ENCODE data around the gene AK8.

Gene AK8

DNA sequence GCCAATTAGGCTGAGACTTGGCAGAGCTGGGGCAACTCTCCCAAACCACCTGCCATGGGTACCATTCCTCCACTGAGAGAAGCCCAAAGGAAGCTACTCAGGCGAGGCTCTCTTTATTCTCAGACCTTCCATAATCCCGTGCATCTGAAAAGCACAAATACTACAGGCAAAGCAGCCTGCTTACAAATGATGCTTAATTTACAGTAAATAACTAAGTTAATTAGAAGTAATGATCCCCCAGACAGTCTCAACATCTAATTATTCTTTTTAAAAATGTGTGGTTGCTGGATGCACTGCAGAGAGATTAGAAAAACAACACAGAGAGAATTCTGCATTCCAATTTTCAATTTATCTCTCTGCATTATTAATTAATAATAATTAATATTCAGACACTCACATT, 53.1 kb downstream of the AK8 start:
- no peak for DNase-seq

DNA sequence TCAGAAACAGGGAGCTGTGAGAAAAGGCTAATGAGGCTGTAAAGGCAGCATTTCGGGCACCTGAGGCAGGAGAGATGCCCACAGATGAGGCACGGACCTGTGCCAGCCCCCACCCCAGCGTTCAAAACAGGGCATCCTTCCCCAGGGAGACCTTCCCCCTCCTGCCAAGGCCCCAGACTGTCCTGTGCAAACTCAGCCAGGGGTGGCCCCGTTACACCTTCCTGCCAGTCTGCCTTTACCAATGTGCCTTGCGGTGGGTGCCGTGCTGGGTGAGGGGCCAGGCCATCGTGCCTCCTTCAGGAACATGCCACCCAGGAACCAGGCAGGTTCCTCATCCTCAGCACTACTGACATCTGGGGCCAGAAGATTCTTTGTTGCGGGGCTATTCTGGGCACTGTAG, 53.9 kb downstream of the AK8 start:
- no peak for DNase-seq

DNA sequence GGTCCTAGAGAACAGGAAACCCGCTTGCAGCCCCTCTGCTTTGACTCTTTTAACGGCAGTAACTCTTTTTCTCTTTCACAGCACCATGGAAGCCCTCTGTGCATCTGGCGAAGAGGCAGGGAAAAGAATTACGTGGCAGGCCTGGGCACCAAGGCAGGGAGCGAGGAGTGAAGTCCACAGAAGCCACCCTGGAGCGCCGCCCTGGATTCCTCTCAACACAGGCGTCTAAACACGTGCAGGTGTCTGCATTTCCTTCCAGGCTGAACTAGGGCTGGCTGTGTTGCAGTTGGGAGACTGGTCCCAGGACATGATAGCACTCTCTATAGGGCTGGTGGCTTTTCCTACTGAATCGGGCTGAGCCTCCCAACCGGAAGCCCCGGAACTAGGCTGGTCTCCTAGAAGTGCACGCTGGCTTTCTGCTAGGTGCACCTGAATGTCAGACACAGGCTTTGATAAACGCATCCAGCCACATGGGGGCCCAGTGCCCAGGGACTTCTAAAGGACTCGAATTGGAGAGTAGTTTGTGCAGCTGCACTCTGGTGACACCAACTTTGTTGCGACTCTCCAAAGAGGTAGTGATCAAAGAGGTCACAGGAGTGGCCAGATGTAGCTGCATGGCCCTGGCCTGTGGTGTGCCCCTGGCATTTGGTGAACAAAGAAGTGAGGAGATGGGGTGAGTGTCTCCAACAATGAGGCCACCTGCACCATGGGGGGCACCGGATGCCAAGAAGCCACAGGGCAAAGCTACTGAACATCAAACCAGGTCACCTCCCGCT, 54.5 kb downstream of the AK8 start:
- DNase-seq, result no peak

GRCh38 chr9:132820169-132820944, 57.7 kb downstream of the AK8 start:
- DNase-seq, result no peak

- no peak for DNase-seq
Measured at GRCh38 chr9:132818588-132818987, 59.5 kb downstream of the AK8 start.

DNA sequence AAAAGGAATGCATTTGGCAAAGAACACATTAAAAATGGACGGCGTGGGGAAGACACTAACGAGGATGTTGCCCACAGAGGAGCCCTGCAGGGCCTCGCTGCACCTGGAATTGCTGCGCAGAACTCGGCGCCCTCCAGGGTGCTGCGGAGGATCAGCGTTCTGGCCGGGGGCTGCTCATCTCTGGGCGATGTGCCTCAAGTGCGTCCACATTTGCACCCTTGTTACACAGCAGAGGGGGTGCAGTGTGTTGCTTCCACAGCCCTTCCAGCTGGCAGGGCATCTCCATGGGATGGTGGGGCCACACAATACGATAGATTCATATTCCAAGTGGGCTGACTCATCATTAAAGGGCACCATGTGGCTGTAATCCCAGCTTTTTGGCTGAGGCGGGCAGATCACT, 63.1 kb downstream of the AK8 start:
- DNase-seq, result no peak

- DNase-seq, result no peak
Measured at GRCh38 chr9:132813115-132813771, 64.8 kb downstream of the AK8 start.

DNA sequence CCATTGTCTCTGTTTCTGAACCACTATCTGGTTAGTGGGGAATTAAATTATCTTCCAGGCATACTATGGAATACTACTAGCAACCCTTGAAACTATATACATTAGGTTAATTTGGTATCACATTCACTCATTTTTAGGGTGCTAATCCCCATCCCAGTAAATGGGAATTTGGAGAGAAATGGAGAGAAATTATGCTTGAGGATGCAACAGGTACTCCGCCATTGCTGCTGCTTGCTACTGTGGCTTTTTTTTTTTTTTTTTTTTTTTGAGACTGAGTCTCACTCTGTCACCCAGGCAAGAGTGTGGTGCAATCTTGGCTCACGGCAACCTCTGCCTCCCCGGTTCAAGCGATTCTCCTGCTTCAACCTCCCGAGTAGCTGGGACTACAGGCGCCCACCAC, 66.1 kb downstream of the AK8 start:
- DNase-seq, result peak; percentile 34

DNA sequence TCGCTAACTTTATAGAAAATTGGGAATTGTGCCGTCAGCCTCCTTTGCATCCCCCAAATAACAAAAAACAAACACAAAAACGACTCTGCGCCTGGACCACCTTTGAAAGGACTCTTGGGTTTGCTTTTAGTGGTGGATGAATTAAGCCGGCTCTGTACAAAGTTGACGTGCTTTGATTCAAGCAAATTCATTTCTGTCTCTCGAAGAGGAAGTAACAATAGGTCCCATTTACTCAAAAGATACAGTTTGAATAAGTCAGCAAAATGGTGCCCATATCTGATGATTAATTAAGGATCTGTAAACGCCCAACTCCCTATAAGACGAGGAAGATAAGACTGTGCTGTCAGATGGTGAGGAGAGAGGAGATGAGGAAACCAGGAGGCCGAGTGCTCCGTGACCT, 67.8 kb downstream of the AK8 start:
- no peak for DNase-seq

- no peak for DNase-seq
Measured at GRCh38 chr9:132809677-132810271, 68.3 kb downstream of the AK8 start.

DNA sequence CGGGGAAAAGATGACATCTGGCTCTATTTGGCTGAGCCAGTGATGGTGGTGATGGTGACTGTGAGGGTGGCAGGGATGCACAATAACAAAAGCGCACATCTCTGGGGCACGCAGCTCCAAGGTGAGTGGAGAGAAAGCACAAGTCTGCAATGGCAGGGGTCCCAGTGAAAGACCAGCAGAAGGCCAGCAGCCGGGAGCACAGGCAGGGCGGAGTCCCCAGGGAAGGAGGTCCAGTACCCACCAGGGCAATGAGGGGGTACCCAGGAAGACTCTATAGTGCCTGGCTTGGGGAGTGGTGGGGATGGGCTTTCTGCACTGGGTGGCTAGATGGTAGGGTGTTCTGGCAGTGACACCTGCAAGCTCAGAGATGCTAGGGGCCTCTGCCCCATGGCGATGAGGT, 69.4 kb downstream of the AK8 start:
- DNase-seq, result no peak

DNA sequence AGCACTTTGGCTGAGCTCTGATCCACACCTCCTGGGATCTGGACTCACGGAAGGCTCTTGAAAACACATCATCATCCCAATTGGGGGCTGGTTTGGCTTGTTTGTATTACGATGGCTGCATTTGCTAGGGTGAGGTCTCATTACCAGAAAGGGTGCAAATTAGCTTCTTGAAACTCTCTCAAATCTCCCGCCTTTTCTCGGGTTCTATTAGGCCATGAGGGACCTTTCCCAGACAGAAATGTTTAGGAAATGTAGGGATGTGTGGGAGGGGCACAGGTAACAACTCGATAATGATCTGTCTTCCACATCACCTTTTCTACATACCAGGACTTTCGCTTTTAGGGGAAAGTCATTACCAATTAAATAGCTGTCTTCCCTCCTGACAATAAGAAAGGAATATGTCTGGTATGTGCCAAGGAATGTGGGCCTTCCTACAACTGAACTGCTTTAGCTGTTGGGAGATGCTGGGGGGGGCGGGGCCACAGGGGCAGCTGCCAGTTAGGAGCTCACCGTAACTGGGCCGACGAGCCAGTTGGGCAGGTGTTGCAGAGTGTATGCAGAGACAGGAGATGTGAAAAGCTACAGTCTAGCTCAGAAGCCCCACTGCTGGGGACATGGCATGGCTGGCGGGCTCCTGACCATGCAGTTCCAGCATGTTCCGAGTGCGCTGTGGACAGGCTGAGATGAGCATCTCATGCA, 71.2 kb downstream of the AK8 start:
- no peak for DNase-seq

- DNase-seq, result no peak
Measured at GRCh38 chr9:132806306-132806705, 71.8 kb downstream of the AK8 start.

- DNase-seq, result peak; percentile 67
Measured at GRCh38 chr9:132804576-132805295, 73.3 kb downstream of the AK8 start.

DNA sequence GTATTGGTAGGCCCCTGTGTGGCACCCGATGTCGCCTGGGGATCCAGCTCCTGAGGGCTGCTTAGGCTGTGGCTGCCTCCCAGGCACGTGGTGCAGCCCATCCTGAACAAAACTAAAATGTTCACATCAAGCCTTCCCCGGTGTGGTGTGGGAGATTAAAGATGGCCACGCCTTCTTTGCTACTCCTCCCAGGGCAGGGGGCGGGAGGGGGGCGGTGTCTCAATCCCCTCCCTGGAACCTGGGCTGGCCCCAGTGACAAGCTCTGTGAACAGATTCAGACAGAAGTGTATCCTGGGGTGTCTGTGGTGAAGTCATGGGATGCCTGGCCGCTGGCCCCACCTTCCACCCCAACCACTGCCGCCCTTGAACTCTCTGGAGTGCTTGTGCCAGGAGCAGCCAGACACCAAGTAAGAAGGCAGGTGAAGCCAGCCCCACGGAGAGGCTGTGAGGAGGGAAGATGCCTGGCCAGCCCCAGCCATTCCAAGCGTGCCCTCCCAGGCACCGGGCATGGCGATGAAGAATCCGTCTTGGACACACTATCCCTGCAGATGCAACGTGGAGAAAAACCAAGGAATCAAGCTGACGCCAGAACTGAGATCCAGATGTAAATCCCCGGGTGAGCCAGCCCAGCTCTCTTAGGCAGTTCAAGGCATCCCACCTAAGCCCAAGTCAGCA, 75.8 kb downstream of the AK8 start:
- DNase-seq, result no peak

GRCh38 chr9:132801659-132802058, 76.4 kb downstream of the AK8 start:
- DNase-seq, result no peak

- DNase-seq, result peak; percentile 87
Measured at GRCh38 chr9:132800038-132800648, 77.9 kb downstream of the AK8 start.

DNA sequence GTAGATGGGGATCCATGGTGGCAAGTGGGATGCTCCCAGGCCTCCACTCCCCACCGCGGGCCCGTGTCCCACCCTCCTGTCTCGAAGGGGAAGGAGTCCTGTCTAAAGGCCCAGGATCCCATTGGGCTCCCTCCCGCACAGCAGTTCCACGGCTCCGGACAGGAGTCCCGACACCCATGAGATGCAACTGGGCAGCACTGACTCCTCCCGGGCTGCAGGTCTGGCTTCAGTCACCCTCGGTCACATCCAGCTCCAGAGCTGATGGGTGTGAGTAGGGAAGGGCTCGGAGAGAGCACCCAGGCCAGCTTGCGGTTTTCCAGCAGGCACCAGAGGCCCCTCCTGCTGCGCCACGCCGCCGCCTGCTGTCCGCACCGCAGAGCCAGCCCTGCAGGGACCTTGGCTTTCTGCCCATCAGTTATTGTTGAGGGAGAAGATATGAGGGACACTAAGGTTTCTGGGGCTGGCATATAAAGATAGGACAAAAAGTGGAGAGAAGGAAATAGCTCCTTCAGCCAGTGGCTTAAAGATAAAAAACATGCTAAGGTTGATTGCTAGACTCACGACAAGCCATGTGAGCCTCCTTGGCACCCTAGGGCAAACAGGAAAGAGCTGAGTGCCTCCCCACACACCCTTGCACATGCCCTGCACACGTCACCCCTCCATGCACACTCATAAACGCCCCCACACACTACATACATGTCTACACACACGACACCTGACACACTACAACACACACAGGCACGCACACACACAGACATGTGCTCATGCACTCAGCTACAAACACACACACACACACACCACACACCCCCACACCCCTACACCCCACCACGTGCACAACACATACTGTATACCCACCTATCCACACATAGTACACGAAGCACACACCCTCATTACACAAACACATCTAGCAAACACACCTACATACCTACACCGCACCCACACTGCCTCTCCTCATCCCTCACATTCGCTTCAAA, 79.0 kb downstream of the AK8 start:
- DNase-seq, result no peak

DNA sequence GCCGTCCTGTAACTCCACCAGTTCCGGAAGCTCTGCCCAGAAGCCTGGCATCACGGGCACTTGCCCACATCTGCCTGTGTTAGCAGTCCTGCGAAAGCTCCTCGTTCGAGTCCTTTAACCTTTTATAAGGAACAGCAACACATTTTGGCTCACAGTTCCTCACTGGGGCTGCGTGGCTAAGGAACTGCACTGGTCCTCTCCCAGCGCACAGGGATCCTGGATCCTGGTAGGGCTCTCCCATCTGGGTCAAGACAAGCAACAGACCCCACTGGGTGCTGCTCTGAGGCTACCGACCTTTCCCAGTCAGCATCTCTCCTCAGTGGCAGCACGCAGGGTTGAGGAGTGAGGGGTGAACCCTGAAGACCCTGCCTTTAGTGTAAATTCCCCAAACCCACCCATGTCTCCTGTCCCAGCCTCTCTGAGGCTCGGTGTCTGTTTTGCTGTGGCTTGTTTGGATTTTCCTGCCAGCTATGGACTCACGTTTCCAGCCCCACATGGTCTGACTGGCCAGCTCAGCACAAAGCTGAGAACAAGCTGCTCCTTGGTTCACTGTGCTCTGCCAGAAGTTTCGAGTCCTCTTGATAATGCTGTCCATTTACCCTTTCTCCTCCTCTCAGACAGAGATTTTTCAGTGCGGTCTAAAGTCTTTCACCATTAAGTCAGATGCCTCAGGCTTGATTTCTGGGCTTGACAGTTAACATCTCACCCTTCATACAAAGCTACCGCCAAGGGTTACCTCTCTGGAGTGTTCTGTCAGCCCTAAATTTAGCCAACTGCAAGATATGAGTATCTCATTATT, 80.0 kb downstream of the AK8 start:
- no peak for DNase-seq
